ENCODE results near the gene BPIFB2.

Gene BPIFB2

DNA sequence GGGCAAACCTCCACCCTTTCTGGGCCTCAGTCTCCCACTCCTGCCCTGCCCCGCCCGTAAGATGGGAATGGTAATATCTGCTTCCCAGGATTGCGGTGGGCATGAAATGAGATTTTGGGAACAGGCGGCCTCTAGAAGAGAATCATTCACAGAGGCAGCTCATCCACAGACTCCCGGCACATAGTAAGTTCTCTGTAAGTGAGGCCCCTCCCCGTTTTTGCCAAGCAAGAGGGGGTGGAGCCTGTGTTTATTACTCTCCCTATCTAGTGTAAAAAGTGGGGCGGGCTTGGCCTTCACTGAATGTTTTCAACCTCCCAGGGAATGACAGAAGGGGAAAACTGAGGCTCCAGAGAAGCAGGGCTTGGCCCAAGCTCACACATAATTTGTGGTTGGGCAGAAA is 23.3 kb upstream of the BPIFB2 start:
- H3K4me3 ChIP-seq (ENCODE audit: low read depth, low read length) = no peak overlapping the region

DNA sequence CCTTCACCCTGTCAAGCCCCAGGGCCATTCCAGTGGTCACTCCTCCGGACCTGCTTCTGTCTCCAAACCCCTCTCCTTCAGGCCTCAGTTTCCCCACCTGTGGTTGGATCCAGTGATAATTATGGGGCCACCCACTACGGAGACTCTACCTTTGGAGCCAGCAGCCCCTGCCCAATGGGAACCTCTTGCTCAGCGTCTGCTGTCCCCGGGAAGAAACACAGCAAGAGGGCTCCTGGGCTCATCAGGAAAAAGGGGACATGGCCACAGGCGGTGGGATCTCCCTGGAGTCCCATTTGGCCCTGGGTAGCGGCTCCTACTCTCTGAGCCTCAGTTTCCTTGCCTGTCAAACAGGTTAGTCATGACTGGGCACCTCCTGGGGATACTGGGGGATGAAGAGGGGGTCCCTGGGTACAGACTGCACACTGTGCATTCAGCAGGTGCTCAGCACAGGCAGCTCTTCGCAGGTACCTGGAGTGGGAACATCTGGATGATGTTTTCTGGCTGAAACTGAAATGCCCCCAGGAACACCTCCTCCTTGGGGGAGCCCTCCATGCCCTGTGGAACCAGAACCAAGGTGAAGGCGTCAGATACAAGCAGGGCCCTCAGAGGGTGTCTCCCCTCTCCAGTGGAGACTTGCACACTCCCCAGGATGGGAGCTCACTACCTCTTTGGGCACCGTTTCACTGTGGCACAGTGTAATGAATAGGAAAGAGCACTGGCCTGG is 22.7 kb upstream of the BPIFB2 start:
- H3K4me3 ChIP-seq (ENCODE audit: low read depth, low read length) = no peak overlapping the region

DNA sequence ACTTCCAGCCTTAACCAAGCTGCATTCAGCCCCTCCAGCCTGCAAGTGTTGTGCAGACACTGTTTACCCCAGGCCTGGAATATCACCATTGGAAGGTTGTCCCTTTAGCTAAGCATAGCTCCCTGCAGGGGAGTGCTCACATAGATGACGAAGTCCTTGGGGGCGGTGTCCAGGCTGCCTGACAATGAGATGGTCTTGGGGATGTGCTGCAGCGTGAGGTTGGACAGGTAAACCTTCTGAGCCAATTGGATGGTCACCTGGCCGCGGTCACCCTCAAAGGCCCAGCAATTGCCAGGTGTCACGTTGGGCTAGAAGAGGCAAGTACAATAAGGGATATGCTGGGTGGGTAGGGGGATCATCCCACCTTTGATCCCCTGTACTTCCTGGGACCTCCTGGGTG is 21.9 kb upstream of the BPIFB2 start:
- no peak overlapping the region for H3K4me3 ChIP-seq (ENCODE audit: low read depth, low read length)

DNA sequence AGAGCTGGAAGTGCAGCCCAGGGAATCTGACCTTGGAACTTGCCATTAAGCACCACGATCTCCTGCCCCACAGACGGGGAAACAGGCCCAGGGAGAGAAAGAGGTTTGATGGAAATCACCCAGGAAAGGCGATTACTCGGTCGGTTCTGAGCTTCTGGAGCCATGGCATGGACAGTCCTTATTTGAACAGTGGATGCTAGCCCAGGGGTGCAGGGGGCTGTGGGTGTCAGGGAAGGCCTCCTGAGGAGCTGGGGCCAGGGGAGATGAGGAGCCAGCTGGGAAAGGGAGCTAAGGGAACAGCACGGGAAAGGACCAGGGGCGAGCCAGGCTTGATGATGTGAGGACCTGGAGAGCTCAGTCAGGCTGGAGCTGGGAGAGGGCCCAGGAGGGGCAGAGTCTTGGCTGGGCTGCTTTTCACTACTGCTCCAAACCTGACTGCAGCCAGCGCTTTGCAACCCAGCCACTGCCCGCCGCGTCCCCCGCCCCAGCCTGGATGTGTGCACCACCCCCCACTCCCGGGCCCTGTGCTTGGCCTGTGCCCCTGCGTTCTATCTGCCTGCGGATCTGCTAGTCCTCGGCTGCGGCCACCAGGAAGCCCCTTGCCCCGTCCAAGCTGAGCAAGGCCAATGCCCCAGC is 21.1 kb upstream of the BPIFB2 start:
- H3K4me3 ChIP-seq (ENCODE audit: low read depth, low read length) = no peak overlapping the region

DNA sequence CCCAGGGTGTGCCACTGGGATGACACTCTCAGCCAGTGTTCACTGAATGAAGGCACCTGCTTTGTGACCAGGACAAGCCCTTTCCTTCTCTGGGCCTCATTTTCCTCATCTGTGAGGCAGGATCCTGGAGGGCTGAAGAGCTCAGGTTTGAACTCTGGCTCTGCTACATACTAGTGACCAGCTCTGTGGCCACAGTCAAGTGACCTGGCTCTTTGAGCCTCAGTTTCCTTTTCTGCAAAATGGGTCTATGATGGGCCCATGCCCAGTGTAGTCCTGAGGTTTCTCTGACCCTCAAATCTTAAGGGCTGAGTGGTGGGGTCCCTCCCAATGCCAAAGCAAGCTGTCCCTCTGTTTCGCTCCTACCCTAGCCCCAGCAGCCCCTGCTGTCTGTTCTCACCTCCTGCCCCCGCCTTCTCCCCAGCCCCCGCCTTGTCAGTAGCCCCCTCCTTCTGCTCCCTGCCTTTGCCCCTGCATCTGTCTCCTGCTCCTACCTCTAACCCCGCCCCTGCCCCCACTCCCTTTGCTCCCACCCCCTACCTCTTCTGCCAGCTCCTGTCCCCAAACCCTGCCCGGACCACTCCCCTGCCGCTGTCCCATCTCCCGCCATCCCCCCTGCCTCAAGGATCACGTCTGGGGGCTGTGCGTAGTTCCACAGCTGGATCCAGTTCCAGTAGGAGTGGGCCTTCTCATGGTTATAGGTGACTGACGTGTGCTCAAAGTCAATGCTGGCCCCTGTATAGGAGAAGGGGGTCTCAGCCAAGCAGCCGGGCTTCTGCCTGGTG is 20.3 kb upstream of the BPIFB2 start:
- no peak overlapping the region for H3K4me3 ChIP-seq (ENCODE audit: low read depth, low read length)

DNA sequence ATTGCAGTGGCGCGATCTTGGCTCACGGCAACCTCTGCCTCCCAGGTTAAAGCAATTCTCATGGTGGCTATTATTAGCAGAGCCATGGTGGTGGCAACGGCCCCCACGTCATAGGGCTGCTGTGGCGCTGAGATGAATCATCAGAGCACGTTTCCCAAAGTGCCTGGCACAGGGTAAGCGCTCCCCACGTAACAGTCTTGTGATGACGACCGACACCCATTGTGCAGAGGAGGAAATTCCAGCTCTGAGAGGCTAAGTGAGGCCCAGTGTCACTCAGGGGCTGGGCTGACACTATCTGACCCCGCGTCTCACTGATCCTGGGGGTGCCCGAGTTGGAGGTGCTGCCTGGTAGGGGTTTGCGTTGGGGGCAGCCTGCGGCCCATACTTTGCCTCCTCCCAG is 19.5 kb upstream of the BPIFB2 start:
- H3K4me3 ChIP-seq (ENCODE audit: low read depth, low read length) = no peak overlapping the region

DNA sequence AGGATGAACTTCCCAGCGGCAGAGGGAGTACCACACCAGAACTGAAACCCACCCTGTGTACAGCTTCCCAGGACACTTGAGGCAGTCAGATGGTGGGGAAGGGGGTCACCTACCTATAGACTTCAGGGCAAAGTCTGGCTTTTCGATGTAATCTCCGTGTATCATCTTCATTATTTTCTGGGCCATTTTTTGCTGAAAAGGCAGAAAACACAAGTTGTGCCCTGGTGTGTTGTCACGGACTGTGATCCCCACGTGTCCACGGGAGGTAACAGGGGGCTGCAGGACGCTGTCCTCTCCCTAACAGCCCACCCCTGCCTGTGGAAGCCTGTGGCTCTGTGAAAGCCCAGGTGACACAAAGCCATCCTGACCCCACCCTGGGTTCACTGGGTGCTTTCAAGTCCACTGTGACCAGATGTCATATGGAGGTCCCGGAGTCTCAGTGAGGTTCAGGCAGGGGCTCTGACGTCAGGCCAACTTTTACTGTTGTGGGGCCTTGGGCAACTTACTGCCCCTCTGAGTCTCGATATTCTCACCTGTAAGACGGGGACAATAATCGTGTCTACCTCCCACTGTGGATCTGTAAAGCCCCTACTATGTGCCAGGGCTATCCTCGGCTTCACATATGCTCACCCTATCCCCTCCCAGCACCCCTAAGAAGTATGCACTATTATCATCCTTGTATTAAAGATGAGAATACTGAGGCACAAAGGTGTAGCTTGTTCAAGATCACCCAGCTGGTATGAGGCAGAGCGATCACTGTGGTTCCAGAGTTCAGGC is 17.8 kb upstream of the BPIFB2 start:
- H3K4me3 ChIP-seq (ENCODE audit: low read depth, low read length) = no peak overlapping the region

DNA sequence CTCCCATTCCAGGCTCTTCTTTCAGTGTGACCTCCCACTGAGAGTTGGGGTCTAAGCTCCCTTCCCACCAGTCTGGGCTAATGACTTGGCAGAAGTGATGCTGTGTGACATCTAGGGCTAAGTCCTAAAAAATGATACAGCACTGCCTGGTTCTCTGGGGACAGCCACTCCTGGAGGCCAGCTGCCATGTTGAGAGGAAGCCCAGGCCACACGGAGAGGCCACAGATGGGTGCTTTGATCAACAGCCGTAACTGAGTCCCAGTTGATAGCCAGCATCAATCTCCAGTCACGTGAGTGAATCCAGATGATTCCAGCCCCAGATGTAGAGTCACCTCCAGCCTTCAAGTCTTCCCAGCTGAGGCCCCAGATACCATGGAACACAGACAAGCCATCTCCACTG is 17.1 kb upstream of the BPIFB2 start:
- no peak overlapping the region for H3K4me3 ChIP-seq (ENCODE audit: low read depth, low read length)

DNA sequence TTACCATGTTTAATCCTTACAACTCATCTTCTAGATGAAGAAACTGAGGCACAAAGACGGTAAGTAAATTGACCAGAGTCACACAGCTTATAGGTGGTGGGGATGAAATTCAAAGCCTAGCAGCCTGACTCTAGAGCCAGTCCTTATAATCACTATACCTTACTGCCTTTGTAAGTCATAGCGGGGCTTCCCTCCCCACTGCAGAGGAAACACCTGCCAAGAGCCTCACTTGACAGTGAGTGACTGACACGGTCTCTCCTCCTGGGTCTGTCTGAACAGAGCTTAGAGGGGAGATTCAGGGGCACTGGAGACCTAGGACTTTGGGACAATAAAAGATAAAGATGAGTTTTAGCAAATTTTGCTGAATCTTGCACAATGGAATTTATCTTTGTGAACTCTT is 16.1 kb upstream of the BPIFB2 start:
- no peak overlapping the region for H3K4me3 ChIP-seq (ENCODE audit: low read depth, low read length)

DNA sequence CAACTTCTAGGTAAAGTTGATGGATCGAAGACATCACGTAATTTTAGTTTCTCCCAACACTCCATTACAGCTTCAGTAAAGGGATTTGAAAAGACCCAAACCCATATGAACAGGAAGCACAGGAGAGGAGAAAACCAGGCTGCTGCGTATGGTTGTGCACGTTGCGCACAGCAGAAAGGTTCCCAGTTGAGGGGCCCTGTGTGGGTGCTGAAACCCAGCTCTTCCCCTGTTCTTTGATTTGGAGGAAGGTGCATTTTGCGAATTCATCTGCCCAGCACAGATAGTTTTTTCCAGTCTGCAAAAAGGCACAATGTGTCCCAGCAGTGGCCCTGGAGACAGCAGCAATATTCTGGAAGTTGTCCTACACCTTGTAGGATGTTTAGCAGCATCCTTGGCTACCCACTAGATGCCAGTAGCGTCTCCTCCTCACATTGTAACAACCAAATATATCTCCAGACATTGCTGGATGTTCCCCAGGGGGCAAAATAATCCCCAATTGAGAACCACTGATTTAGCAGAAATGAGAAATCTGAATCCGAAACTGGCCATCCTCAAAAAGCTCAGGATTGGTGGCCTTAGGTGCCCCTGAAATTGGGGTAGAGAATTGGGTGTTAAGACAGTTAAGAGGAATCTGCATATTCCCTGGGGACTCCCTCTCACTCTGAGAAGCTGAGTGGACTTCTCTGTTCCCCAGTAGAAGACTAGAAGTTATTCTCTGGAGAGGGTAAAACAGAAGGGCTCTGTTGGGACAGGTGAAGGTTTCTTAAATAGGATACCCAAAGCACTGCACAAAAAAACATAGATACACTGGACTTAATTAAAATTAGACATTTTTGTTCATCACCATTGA is 15.5 kb upstream of the BPIFB2 start:
- H3K4me3 ChIP-seq (ENCODE audit: low read depth, low read length) = no peak overlapping the region

DNA sequence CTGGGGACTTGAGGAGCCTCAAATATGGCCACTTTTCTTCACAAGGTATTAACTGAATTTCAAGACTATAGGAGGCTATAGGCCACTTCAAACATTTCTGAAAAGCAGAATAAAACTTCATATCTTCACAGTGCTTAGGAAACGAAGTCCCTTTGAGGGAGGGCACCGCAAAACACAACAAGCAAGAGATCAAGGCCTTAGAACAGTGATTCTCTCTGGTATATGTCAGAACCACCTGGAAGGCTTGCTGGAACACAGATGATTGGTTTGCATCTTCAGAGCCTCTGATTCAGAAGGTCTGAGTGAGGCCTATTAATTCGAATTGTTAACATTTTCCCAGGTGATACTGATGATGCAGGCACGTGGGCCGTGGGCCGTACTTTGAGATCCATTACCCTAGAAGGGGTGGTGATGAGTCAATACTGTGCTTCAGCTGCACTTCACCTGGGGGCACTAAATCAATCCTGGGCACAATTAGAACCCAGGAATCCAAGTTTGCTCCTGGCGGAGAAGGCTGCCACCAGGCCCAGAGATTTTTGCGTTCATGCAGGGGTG is 13.9 kb upstream of the BPIFB2 start:
- H3K4me3 ChIP-seq (ENCODE audit: low read depth, low read length) = no peak overlapping the region

DNA sequence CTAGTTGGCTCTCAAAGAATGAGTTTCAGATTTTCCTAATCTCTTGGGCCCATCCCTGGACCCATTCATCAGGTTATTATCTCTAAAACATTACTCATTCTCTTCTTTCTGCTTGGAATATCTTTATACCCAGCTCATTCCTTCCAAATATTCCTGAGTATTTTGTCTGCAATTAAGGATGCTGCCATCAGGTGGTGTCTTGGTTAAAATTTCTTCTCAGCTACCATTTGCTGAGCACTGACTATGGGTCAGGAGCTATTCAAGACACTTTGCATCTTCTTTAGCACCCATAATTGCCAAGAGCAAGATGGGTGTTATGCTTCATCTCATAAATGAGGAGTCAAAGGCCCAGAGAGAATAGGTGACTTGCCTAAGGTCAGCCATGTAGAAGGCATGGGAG is 11.7 kb upstream of the BPIFB2 start:
- no peak overlapping the region for H3K4me3 ChIP-seq (ENCODE audit: low read depth, low read length)

DNA sequence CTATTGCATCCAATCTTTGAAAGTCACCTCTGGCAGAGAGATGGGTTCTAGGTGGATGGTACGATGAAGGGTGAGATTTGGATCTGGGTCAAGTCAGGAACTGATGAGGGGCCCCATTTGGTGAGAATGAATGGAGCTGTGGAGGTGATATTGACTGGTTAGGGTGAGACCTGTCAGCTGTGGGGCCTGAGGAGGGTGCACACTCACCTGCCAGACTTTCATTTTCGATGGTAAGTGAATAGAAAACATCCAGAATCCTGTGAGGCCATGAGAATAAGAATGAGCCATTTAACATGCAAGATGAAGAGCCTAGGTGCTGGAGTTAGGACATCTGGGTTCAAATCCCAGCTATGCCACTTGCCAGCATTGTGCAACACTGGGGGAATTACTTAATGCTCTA is 10.1 kb upstream of the BPIFB2 start:
- H3K4me3 ChIP-seq (ENCODE audit: low read depth, low read length) = no peak overlapping the region

DNA sequence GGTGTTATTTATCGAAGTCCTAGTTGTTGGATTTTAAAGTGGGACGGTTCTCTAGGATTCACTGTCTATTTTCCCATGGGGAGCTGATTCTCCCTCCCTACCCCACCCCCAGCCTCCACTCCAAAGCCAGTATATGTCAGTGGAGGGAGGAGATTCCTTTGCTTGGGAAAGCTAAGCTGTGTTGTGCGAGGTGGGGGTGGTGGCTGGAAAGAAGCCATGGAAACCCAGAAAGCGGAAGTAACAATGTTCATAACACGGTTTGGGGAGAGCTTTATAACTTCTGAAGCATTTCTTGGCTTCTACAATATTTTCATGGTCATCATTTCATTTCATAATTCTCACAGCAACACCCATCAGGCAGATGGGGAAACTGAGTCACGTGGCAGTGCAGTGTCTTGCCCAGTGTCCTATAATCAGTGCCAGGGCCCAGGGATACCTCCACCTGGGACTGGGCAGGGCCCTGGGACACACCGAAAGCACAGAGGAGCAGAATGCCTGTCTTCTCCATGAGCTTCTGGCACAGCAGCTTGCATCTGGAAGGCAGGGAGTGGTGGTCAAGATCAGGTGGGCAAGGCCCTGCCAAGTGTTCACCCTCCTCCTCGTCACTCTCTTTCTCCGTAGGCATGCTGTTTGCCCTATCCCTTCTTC is 7.8 kb upstream of the BPIFB2 start:
- no peak overlapping the region for H3K4me3 ChIP-seq (ENCODE audit: low read depth, low read length)

DNA sequence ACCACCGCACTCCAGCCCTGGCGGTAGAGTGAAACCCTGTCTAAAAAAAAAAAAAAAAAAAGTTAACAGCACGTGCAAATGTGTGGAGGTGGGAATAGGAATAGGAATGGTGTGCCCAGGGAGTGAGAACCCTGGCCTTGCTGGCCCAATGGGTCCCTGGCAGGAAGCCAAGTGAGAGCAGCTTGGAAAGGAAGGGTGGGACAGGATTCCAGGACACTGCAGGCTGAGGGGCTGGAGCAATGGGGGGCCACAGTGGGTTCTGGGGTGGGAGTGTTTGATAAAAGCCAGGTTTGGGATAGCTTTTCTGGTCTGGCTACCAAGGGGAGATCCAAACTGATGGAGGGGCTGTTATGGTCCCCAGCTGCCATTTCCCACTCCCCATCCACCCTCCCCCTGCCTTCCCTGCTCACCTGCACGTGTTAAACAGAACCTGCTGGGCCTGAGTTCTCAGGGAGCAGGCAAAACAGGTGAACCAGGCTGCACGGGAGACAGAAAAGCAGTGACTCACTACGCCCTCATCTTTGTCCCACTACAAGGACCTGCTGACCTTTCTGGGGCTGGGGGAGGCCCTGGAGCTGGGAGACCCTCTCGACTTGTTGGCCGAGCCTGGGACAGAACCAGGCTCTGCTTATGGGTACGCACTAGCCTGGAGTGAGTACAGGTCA is 6.6 kb upstream of the BPIFB2 start:
- no peak overlapping the region for H3K4me3 ChIP-seq (ENCODE audit: low read depth, low read length)

DNA sequence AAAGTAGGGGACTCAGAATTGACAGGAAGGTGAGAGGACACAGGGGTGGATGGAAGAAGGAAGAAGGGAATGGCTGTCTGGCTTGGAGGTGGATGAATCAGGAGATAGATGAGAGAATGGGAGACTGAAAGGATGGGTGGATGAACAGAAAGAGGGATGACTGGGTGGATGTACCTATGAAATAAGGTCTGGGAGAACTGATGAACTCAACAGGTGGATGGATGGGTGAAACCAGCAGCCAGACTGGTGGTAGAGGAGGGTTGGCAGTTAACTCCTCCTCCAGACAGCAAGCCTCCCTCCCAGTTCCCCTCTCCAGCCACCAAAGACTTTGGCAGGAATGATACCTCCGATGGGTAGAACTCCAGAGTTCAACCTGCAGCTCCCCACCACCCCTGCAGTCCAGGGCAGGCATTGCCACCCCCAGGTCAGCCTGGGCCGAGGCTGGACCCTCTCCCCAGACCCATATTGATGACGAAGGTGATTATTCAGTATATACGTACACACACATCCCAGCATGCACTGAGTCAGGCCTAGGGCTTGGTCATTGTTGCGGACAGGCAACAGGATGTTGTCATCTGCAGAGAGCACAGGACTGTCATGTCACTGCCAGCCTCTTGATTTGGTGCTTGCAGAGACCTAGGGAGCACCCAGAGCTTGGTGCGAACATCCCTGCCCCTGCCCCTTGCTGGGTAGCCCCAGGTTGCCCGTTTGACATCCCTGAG is 5.3 kb upstream of the BPIFB2 start:
- H3K4me3 ChIP-seq (ENCODE audit: low read depth, low read length) = no peak overlapping the region

DNA sequence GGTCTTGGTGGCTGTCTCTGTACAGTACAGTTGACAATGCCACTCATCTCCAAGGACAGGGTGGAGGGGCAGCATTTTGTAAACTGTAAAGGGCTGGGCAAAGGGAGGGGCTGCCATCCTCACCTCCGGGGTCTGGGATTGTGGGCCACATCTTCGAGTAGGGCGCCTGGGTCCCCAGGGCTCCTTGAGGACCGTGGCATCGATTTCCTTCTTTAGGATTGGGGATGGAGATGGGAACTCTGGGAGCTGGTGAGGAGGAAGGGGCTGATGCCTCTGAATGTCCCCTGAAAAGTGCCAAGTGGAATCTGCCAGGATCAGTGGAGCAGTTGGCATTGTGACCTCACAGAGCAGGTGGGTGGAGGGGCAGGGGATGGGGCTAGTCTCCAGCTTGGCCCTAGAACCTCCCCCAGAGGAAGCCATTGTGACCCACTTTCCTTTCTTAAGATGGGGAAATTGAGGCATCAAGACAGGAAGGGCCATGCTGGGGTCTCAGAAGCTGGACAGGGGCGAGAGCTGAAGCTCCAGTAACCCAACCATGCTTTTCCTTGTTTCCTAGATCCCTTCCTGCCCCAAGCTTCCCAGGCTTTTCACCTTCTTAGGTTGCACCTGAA is 3.3 kb upstream of the BPIFB2 start, which contains the start of gene SUN5:
TSS of gene SUN5 (minus strand) at position 293 of the 611 bp plus-strand sequence. CDS start at position 200, 93 bp downstream.
- H3K4me3 ChIP-seq (ENCODE audit: low read depth, low read length) = no peak within 1 kb of the TSS

DNA sequence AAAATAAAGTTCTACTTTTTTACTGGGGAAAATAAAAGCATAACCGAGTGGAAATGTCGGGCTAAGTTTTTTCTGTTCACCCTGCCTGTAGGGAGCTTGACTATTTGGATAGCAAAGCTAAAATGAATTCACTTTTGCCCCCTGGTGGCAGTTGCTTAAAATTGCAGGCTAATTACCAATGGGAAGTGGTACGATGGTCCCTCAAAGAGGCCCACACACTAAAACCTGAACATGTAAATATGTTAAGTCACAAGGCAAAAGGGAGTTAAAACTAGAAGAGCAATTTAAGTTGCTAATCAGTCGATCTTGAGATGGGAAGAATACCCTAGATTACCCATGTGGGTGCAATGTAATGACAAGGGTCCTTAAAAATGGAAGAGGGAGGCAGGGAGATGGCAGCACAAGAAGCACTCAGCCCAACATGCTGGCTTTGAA is 2.4 kb upstream of the BPIFB2 start:
- H3K4me3 ChIP-seq (ENCODE audit: low read depth, low read length) = no peak overlapping the region

Data from iPS-11a (cell line).